GM18526 (cell line): ENCODE data around the gene ASS1.

Experiments used
- POLR2A ChIP-seq: IDR thresholded peaks from 3 replicates; pipeline ENCODE4 v1.6.1; 2011; ENCODE audit not compliant: insufficient read length; ENCODE audit errors: extremely low read depth

Gene ASS1

DNA sequence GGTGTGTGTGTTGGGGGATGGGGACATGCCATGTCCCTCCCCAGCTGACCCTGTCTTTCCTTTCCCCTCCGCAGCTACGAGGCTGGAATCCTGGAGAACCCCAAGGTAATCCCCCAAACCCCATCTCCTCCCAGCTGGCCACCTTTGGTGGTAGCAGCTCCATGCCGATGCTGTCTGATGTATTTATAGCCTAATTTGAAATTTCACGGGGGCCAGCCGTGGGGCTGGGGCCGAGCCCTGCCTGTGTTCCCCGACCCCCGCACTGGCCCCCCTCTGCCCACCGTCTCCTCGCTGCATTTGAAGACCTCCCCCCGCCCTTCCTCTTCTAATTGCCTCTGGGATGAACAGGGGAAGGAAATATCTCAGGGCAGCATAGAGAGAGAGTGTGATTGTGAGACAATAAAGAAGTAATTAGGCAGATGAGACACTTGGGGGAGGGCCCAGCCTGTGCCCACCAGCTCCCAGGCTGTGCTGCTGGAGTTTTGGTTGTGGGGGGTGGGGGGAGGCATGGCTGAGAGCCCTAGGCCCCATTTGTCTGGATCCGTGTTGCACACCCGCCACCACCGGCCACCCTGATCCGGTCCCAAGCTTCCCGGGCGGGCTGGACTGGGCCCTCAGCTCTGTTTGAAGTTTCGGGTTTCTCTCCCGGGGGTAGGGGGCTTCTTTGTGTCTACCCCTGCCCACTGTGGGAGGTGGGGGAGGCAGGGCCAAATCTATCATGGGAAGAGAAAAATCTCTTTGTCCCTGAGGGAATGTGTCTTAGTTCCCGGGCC lies 26.8 kb downstream of the ASS1 start:
- TF ChIP-seq POLR2A, result no peak

GRCh38 chr9:130472184-130472705 lies 27.5 kb downstream of the ASS1 start:
- TF ChIP-seq POLR2A, result no peak

DNA sequence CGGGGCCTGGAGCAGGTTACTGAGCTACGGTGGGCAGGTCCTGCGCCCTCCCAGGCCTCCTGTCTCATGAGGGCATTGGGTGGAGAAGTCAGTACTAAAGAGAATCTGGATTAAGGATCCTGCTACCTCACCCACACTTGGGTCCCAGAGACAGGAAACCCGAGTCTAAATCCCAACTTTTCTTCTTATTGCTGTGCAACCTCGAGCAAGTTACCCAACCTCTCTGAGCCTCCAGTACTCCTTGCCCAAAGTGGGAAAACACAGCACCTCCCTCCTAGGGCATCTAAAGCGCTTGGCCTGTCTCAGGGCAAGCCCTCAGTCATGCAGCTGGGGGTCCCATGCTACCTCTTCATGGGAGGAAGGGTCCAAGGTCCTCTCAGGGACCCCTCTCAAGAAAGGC lies 28.2 kb downstream of the ASS1 start:
- TF ChIP-seq POLR2A, result no peak

DNA sequence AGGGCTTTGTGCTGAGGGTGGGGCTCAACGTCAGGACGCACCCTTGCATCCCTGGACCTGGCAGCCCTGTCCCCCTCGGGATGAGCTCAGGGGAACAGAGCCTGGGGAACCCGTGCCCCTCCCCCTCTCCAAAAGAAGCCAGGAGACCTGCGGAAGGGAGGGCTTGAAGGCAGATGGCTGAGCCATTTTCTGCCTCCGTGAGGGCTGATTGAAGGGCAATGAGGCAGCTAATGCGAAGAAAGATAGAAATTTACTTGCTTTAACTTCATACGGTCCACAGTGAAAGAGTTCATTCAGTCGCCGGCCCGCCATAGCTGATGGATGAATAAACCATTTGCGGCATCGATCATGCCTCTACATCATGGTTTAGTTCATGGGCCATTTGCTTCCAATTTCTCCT lies 28.8 kb downstream of the ASS1 start:
- TF ChIP-seq POLR2A, result no peak

GRCh38 chr9:130474106-130474505 lies 29.3 kb downstream of the ASS1 start:
- no peak for TF ChIP-seq POLR2A

DNA sequence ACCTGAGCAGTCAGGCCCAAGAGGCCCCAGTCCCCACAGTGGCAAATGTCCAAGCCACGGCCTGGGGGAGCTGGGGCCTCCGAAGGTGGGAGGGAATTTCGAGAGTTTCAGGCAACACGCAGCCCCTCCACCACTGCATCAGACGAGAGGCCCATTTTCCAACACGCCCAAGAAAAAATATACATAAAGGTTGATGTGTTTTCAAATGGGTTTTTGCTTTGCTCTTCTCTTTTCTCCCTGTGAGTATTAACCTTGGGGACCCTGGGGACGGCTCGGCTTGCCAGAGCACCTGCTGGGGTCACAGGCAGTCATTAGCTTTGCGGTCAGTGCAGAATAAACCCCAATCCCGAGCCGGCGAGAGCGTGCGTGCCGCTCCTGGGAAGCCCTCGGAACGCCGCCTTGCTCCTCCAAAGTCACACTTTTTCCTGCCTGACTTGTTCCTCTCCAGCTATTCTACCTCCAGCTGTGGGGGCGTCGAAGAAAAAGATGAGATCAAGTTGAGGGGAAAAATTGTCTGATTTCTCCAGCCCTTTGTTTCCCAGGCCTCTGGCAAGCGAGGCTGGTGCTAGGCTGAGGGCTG lies 31.5 kb downstream of the ASS1 start:
- TF ChIP-seq POLR2A, result no peak

DNA sequence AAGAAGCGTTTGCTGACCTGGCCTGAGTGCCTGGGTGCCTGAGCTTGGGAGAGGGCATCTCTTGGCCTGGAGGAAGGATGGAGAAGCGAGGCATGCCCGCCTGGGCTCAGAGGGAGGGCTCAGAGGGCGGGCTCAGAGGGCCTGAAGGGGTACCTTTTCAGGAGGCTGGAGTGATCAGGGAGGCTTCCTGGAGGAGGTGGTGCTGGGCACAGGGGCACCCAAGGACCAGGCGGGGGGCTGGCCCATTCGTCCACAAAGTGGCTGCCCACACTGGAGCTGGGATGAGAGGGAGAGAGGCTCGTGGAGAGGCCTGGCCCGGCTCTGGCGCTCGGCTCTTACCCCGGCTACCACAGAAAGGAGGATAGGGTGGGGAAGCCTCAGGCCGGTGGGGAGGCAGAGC lies 32.8 kb downstream of the ASS1 start:
- no peak for TF ChIP-seq POLR2A

GRCh38 chr9:130478152-130478551 lies 33.4 kb downstream of the ASS1 start:
- no peak for TF ChIP-seq POLR2A

GRCh38 chr9:130478736-130479575 lies 34.2 kb downstream of the ASS1 start:
- no peak for TF ChIP-seq POLR2A

GRCh38 chr9:130479587-130479986 lies 34.8 kb downstream of the ASS1 start:
- no peak for TF ChIP-seq POLR2A

GRCh38 chr9:130480673-130481072 lies 35.9 kb downstream of the ASS1 start:
- no peak for TF ChIP-seq POLR2A

- TF ChIP-seq POLR2A, result no peak
These were observed 37.7 kb downstream of the ASS1 start for GRCh38 chr9:130482463-130482862.

DNA sequence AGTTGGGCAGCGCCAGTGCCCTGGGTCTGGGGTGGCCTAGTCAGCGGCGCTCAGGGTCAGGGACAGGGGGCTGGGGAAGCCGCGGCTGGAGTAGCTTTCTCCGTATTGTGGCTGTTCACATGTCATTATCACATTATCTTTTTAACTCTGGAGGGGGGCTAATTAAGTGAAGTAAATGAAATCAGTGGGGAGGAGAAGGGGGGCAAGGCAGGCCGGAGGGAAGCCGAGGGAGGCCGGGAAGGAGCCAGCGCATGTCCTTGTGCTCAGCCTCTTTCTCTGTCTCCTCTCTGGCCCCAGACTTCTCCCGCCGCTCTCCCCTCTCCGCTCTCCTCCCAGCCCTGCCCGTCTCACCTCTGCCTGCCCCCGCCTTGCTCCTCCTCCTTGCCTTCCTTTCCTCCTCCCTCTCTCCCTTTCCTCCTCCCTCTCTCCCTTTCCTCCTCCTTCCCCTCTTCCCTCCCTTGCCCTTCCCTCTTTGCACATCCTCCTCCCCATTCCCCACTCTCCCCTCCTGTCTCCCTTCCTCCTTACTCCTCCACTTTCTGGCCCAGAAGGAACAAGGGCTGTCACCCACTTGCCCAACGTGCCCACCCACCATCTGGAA lies 38.7 kb downstream of the ASS1 start:
- TF ChIP-seq POLR2A, result no peak

- TF ChIP-seq POLR2A, result no peak
These were observed 39.8 kb downstream of the ASS1 start for GRCh38 chr9:130484362-130485072.

- TF ChIP-seq POLR2A, result no peak
These were observed 41.3 kb downstream of the ASS1 start for GRCh38 chr9:130486103-130486502.
